Peyer's patch (tissue), 4 donors: ENCODE measurements around the gene ACOX1. TPM values are rescaled to one million over a fixed set of nuclear protein-coding genes. Genes with fewer than 3 reads are reported as not detected.

Experiments used
- DNase-seq, 3 donors: peaks; one replicate each; pipeline ENCODE4 v3.0.0-alpha.2; 2017 to 2019
- H3K27ac ChIP-seq, 4 donors: fragments of 200-600 bp; sonication (generic); one replicate each; pipeline ENCODE4 v1.5.1; 2016 to 2019
- H3K27me3 ChIP-seq, 2 donors: fragments of 200-600 bp; sonication (generic); one replicate each; pipeline ENCODE4 v1.5.1; 2019
- H3K36me3 ChIP-seq, 3 donors: fragments of 200-600 bp; sonication (generic); one replicate each; pipeline ENCODE4 v1.5.1; 2016 to 2019
- H3K4me1 ChIP-seq, 4 donors: fragments of 200-600 bp; sonication (generic); one replicate each; pipeline ENCODE4 v1.5.1; 2016 to 2019
- H3K4me3 ChIP-seq, 4 donors: fragments of 200-600 bp; sonication (generic); 1 replicate in 3 of 4; 2 replicates in 1 of 4; pipeline ENCODE4 v1.5.1; 2016 to 2019; ENCODE audit warnings: mild to moderate bottlenecking in 1 of 4
- H3K9me3 ChIP-seq, 4 donors: fragments of 200-600 bp; sonication (generic); one replicate each; pipeline ENCODE4 v1.5.1; 2016 to 2019; ENCODE audit warnings: mild to moderate bottlenecking in 1 of 4
- CTCF ChIP-seq, 6 experiments: fragments of 450-650 bp in 4 of 6; fragments of 200-600 bp in 2 of 6; sonication (generic) in 1 of 6; IDR thresholded peaks; one replicate each; pipeline ENCODE4 v1.5.1; 2017 to 2019; ENCODE audit warnings: antibody characterized with exemption in 6 of 6, mild to moderate bottlenecking in 3 of 6, moderate library complexity in 1 of 6
- POLR2A ChIP-seq, 2 donors: fragments of 450-650 bp; IDR thresholded peaks; one replicate each; pipeline ENCODE4 v1.5.1; 2017; ENCODE audit warnings: antibody characterized with exemption in 2 of 2, mild to moderate bottlenecking in 2 of 2, moderate library complexity in 2 of 2
- total RNA-seq, 4 donors: library from RNA; depleted of rRNA; stranded (reverse); fragments of >200 nt; gene quantifications; one replicate each; pipeline ENCODE4 v1.1.0, GENCODE V29; 2016

ACOX1 gene
- total RNA-seq, 4 donors from 2014 or later: 26.4 to 268 (median 193) TPM

GRCh38 chr17:76023900-76024237, 44.9 kb upstream of the ACOX1 start:
- Histone ChIP-seq H3K36me3 (peaks cover 0 to 4% (median 0%) of the 10 kb centered on the region in 3 donors), H3K9me3 (no peaks in the 10 kb centered on the region), H3K27me3 (no peaks in the 10 kb centered on the region), H3K4me1 (peaks cover 0 to 18% (median 0%) of the 10 kb centered on the region in 4 donors), H3K27ac (no peak overlapping the region), H3K4me3 (no peak overlapping the region)
- TF ChIP-seq CTCF (IDR thresholded peaks at IDR 0.05): no peak
- TF ChIP-seq POLR2A (IDR thresholded peaks at IDR 0.05): no peak
- DNase-seq: no peak

GRCh38 chr17:76022973-76023899, 44.3 kb upstream of the ACOX1 start:
- Histone ChIP-seq H3K4me3 (no peak overlapping the region), H3K27me3 (no peaks in the 10 kb centered on the region), H3K36me3 (peaks cover 0 to 4% (median 0%) of the 10 kb centered on the region in 3 donors), H3K27ac (no peak overlapping the region), H3K4me1 (peaks cover 0 to 11% (median 0%) of the 10 kb centered on the region in 4 donors), H3K9me3 (no peaks in the 10 kb centered on the region)
- no peak for DNase-seq
- no peak for TF ChIP-seq POLR2A (IDR thresholded peaks at IDR 0.05)
- no peak for TF ChIP-seq CTCF (IDR thresholded peaks at IDR 0.05)

GRCh38 chr17:76022285-76022684, 43.3 kb upstream of the ACOX1 start:
- H3K4me3 ChIP-seq: no peak overlapping the region
- H3K36me3 ChIP-seq: peaks cover 0 to 4% (median 0%) of the 10 kb centered on the region in 3 donors

GRCh38 chr17:76019833-76020467, 41.0 kb upstream of the ACOX1 start:
- DNase-seq: no peak
- Histone ChIP-seq H3K27ac (no peak overlapping the region), H3K9me3 (no peaks in the 10 kb centered on the region), H3K27me3 (no peaks in the 10 kb centered on the region), H3K4me1 (peaks cover 0 to 6% (median 0%) of the 10 kb centered on the region in 4 donors), H3K4me3 (no peak overlapping the region), H3K36me3 (peaks cover 0 to 4% (median 0%) of the 10 kb centered on the region in 3 donors)
- TF ChIP-seq POLR2A (IDR thresholded peaks at IDR 0.05) (no peak), CTCF (IDR thresholded peaks at IDR 0.05) (no peak)

More at GRCh38 chr17:76022285-76022684, 43.3 kb upstream of the ACOX1 start:
- no peaks in the 10 kb centered on the region for H3K27me3 ChIP-seq
- no peak for TF ChIP-seq POLR2A (IDR thresholded peaks at IDR 0.05)
- DNase-seq: no peak
- no peaks in the 10 kb centered on the region for H3K9me3 ChIP-seq
- peaks cover 0 to 6% (median 0%) of the 10 kb centered on the region in 4 donors for H3K4me1 ChIP-seq
- H3K27ac ChIP-seq: no peak overlapping the region

- Histone ChIP-seq H3K4me1 (no peaks in the 10 kb centered on the region), H3K27me3 (no peaks in the 10 kb centered on the region), H3K27ac (no peak overlapping the region), H3K36me3 (peaks cover 0 to 8% (median 0%) of the 10 kb centered on the region in 3 donors), H3K9me3 (no peaks in the 10 kb centered on the region), H3K4me3 (no peak overlapping the region)
- no peak for TF ChIP-seq POLR2A (IDR thresholded peaks at IDR 0.05)
- TF ChIP-seq CTCF (IDR thresholded peaks at IDR 0.05): no peak
- DNase-seq: no peak
Observed at GRCh38 chr17:76018801-76019200, 39.8 kb upstream of the ACOX1 start.

GRCh38 chr17:76018340-76018680, 39.3 kb upstream of the ACOX1 start:
- Histone ChIP-seq H3K4me1 (no peaks in the 10 kb centered on the region), H3K36me3 (peaks cover 0 to 10% (median 0%) of the 10 kb centered on the region in 3 donors), H3K4me3 (no peak overlapping the region), H3K9me3 (no peaks in the 10 kb centered on the region), H3K27me3 (no peaks in the 10 kb centered on the region), H3K27ac (no peak overlapping the region)
- no peak for DNase-seq
- TF ChIP-seq POLR2A (IDR thresholded peaks at IDR 0.05) (no peak), CTCF (IDR thresholded peaks at IDR 0.05) (no peak)
